CD4-positive, alpha-beta T cell treated with Interleukin-17A for 4 hours (primary cell): ENCODE results near the gene TESMIN.

Experiments
- DNase-seq: peaks from one replicate; pipeline ENCODE4 v3.0.0-alpha.2; 2020; ENCODE audit warnings: mixed read lengths

TESMIN gene

DNA sequence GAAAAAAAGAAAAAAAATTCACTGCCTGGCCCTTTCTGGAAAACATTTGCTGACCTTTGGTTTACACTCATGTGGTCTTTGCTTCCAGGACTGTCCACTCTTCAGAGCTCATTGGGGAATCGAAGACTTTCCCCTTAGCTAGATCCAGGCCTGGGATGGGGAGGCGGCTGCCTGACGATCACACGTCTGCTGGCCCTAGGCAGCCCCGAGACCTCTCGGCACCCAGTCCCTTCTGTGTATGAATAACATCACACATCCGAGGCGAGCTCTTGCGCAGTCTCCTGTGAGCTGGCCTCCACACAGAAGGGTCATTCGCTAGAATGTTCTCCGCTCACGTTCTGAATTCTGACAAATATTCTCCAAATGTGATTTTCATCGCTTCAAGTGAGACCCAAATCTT lies 92.7 kb downstream of the TESMIN start:
- DNase-seq, result no peak

DNA sequence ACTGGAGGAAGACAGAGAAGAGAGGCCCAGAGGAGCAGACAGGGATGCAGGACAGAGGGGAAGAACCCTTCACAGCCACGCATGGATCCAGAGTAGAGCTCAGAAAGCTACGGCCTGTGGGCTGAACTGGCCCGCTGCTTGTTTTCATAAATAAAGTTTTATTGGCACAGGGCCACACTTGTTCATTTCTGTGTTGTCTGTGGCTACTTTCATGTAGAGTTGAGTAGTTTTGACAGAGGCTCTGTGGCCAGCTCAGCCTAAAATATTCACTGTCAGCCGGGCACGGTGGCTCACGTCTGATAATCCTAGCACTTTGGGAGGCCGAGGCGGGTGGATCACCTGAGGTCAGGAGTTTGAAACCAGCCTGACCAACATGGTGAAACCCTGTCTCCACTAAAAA lies 93.2 kb downstream of the TESMIN start:
- DNase-seq, result no peak
